Breast epithelium (tissue), 4 donors: ENCODE results near the gene GGN. TPM values are rescaled to one million over a fixed set of nuclear protein-coding genes. Genes with fewer than 3 reads are reported as not detected.
A peak's percentile ranks its signal among the peaks of the same experiment; 100 is the strongest.

Source experiments
- DNase-seq, 2 donors: peaks; one replicate each; pipeline ENCODE4 v3.0.0-alpha.2; 2019; ENCODE audit warnings: low spot score in 2 of 2
- H3K27ac ChIP-seq, 2 donors: fragments of 200-600 bp; sonication (generic) in 1 of 2; one replicate each; pipeline ENCODE4 v1.5.1; 2016 to 2019; ENCODE audit warnings: mild to moderate bottlenecking in 1 of 2
- H3K27me3 ChIP-seq, 2 donors: fragments of 200-600 bp; sonication (generic) in 1 of 2; one replicate each; pipeline versions ENCODE4 v1.5.1 to v1.6.0; 2017 to 2019; ENCODE audit warnings: control low read depth in 1 of 2, mild to moderate bottlenecking in 1 of 2
- H3K36me3 ChIP-seq: fragments of 200-600 bp; one replicate; pipeline ENCODE4 v1.5.1; 2019
- H3K4me1 ChIP-seq, 2 donors: fragments of 200-600 bp; sonication (generic); one replicate each; pipeline ENCODE4 v1.5.1; 2016 to 2019; ENCODE audit warnings: control low read depth in 1 of 2
- H3K4me3 ChIP-seq, 3 donors: fragments of 200-600 bp; sonication (generic); 1 replicate in 2 of 3; 2 replicates in 1 of 3; pipeline ENCODE4 v1.5.1; 2016 to 2019; ENCODE audit warnings: mild to moderate bottlenecking in 3 of 3, moderate library complexity in 2 of 3
- H3K9me3 ChIP-seq, 2 donors: fragments of 200-600 bp; sonication (generic) in 1 of 2; one replicate each; pipeline ENCODE4 v1.5.1; 2016 to 2019; ENCODE audit warnings: control low read depth in 1 of 2
- CTCF ChIP-seq, 3 donors: fragments of 450-650 bp; IDR thresholded peaks; one replicate each; pipeline ENCODE4 v1.5.1; 2016 to 2017; ENCODE audit warnings: antibody characterized with exemption in 3 of 3, mild to moderate bottlenecking in 3 of 3, moderate library complexity in 3 of 3
- POLR2A ChIP-seq: fragments of 450-650 bp; IDR thresholded peaks from one replicate; pipeline ENCODE4 v1.6.1; 2016; ENCODE audit warnings: antibody characterized with exemption, mild to moderate bottlenecking, moderate library complexity
- POLR2AphosphoS5 ChIP-seq, 3 donors: sonication (generic); formaldehyde crosslinking; IDR thresholded peaks; one replicate each; pipeline ENCODE4 v1.6.1; 2017; ENCODE audit warnings: antibody characterized with exemption in 3 of 3
- intact Hi-C: fragments of 100-400 bp; cut with DNase I; formaldehyde crosslinking; loops from one replicate; pipeline ENCODE4 v1.15.1; 2023; ENCODE audit warnings: low total_unique reads
- total RNA-seq, 3 donors: library from RNA; depleted of rRNA; stranded (reverse); fragments of >200 nt; gene quantifications; one replicate each; pipeline ENCODE4 v1.1.0, GENCODE V29; 2016

GGN gene
- total RNA-seq, 3 donors from 2014 or later = 0.16 to 0.44 (median 0.33) TPM

GRCh38 chr19:38376576-38376975, 11.3 kb downstream of the GGN start:
- Histone ChIP-seq H3K27ac (no peak overlapping the region), H3K4me3 (peak overlapping the region in 1 of 3 donors; percentile 87), H3K36me3 (peaks cover 4% of the 10 kb centered on the region), H3K4me1 (peaks cover 7 to 12% of the 10 kb centered on the region in 2 donors), H3K9me3 (no peaks in the 10 kb centered on the region), H3K27me3 (no peaks in the 10 kb centered on the region)
- DNase-seq = no peak
- intact Hi-C loops = no loop called here
- TF ChIP-seq CTCF (IDR thresholded peaks at IDR 0.05) (no peak), POLR2AphosphoS5 (IDR thresholded peaks at IDR 0.05) (no peak), POLR2A (no peak)

DNA sequence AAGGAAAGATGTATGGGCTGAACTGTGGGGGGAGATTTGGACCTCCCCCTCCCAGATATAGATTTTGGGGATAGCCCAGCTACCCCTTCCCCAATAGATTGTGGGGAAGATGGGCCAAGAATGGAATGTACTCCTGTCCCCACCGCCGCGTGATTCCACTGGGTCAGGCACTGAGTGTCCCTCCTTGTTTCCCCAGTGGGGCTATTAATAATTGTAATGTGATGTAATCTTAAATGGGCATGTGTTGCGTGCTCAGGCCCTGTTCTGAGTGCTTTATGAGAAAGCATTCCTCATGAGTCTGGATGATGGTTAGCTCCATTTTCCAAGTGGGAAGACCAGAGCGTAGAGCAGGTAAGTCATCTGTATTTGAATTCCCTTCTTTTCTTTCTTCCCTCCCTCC, 12.1 kb downstream of the GGN start:
- Histone ChIP-seq H3K4me3 (peak overlapping the region; percentile 75 to 90 (median 87)), H3K4me1 (peaks cover 7 to 12% of the 10 kb centered on the region in 2 donors), H3K36me3 (peaks cover under 1% of the 10 kb centered on the region), H3K9me3 (no peaks in the 10 kb centered on the region), H3K27me3 (no peaks in the 10 kb centered on the region), H3K27ac (no peak overlapping the region)
- DNase-seq = no peak
- TF ChIP-seq POLR2AphosphoS5 (IDR thresholded peaks at IDR 0.05) (no peak), CTCF (IDR thresholded peaks at IDR 0.05) (no peak), POLR2A (no peak)
- intact Hi-C loops = no loop called here

DNA sequence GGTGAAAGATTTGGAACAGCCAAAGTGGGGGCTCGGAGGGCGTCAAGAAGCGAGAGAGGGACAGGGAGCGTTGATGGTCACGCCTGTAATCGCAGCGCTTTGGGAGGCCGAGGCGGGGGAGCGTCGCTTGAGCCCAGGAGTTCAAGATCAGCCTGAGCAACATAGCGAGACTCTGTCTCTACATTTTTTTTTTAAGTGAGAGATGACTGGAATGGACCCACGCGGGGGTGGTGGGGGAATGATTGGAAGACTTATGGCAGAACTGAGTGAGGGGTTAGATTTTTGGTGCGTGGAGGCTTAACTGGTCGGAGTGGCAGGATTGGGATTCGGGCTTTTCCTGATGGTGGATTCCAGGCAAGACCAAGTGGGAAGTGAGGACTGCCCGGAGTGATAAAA, 12.7 kb downstream of the GGN start:
- H3K36me3 ChIP-seq = no peaks in the 10 kb centered on the region
- intact Hi-C loops = no loop called here
- H3K4me1 ChIP-seq = peaks cover 7 to 12% of the 10 kb centered on the region in 2 donors
- no peaks in the 10 kb centered on the region for H3K9me3 ChIP-seq
- peak overlapping the region; percentile 75 to 90 (median 87) for H3K4me3 ChIP-seq
- no peak for TF ChIP-seq POLR2AphosphoS5 (IDR thresholded peaks at IDR 0.05)
- TF ChIP-seq POLR2A = no peak
- TF ChIP-seq CTCF (IDR thresholded peaks at IDR 0.05) = no peak
- no peak for DNase-seq
- no peaks in the 10 kb centered on the region for H3K27me3 ChIP-seq
- H3K27ac ChIP-seq = peak overlapping the region; percentile 92

- Histone ChIP-seq H3K27ac (peak within 1 kb of the TSS; percentile 92), H3K4me1 (peaks cover 7 to 12% of the 10 kb centered on the region in 2 donors), H3K36me3 (no peaks in the 10 kb centered on the region), H3K9me3 (no peaks in the 10 kb centered on the region), H3K27me3 (no peaks in the 10 kb centered on the region), H3K4me3 (peak within 1 kb of the TSS; percentile 75 to 90 (median 87))
- peak; percentile 99 for DNase-seq
- peak; percentile 91 to 97 (median 96) for TF ChIP-seq POLR2AphosphoS5 (IDR thresholded peaks at IDR 0.05)
- no peak for TF ChIP-seq CTCF (IDR thresholded peaks at IDR 0.05)
- peak; percentile 87 for TF ChIP-seq POLR2A
- intact Hi-C loops = no loop called here
Observed at GRCh38 chr19:38374332-38375097, 13.3 kb downstream of the GGN start, which contains the start of gene PSMD8. TSS of gene PSMD8 (plus strand) at chr19:38374571. CDS start at chr19:38374602, 31 bp downstream.

DNA sequence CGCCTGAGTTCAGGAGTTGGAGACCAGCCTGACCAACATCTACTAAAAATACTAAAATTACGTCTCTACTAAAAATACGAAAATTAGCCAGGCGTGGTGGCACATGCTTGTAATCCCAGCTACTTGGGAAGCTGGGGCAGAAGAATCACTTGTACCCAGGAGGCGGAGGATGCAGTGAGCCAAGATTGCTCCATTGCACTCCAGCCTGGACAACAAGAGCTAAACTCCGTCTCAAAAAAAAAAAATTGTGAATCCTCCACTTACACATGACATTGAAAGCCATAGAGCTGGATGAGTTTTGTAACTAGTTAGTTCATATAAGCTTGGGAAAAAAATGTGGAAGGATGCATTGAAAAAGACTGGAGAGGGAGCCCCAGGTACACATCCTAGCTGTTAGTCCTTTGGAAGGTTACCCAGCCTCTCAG, 13.9 kb downstream of the GGN start:
- no peak for DNase-seq
- Histone ChIP-seq H3K4me3 (peak overlapping the region; percentile 75 to 90 (median 87)), H3K4me1 (peaks cover 7 to 12% of the 10 kb centered on the region in 2 donors), H3K36me3 (no peaks in the 10 kb centered on the region), H3K27me3 (no peaks in the 10 kb centered on the region), H3K9me3 (no peaks in the 10 kb centered on the region), H3K27ac (peak overlapping the region; percentile 92)
- TF ChIP-seq CTCF (IDR thresholded peaks at IDR 0.05) = no peak
- TF ChIP-seq POLR2A = no peak
- TF ChIP-seq POLR2AphosphoS5 (IDR thresholded peaks at IDR 0.05) = no peak
- intact Hi-C loops = no loop called here
